ENCODE data around the gene DRC3. TPM values are rescaled to one million over a fixed set of nuclear protein-coding genes. Genes with fewer than 3 reads are reported as not detected.

The DRC3 gene
- total and polyA plus RNA-seq, 10 of the 15 experiments (the other 5 are each of a cell fraction or from before 2014, with no cell fraction given) = 0.18 to 2.3 (median 0.60) TPM; not detected in 3

GRCh38 chr17:17929655-17930380 is 42.8 kb upstream of the DRC3 start:
- DNase-seq (ENCODE audit: low read depth, low spot score) (no peak), ATAC-seq (no peak), FAIRE-seq (no peak)
- no peaks in the 10 kb centered on the region for H3K79me2 ChIP-seq (ENCODE audit: control insufficient read depth, insufficient read depth, low read length)
- RAD21 ChIA-PET (ENCODE audit: unreplicated experiment) = no interaction called here
- H2AFZ ChIP-seq (ENCODE audit: control insufficient read depth, low read depth, low read length) = no peak overlapping the region
- POLR2A ChIA-PET = no interaction called here
- SMC1A ChIA-PET (ENCODE audit: uncharacterized antibody, unreplicated experiment) = no interaction called here
- intact Hi-C loops (cut with micrococcal nuclease; ENCODE audit: unreplicated experiment) = loop anchor here (5.0 kb wide), 1 partner anchor 48 kb away; no protein-coding TSS in a partner anchor
- in situ Hi-C loops (cut with MboI) = no loop called here
- H4K20me1 ChIP-seq (ENCODE audit: control insufficient read depth, insufficient read depth) = no peaks in the 10 kb centered on the region
- TF ChIP-seq IKZF2 (IDR thresholded peaks at IDR 0.05) (no peak), NR2F1 (conservative IDR thresholded peaks at IDR 0.05) (no peak), STAT3 (IDR thresholded peaks at IDR 0.05; ENCODE audit: low read depth, low read length) (no peak), ZZZ3 (IDR thresholded peaks at IDR 0.05; ENCODE audit: control insufficient read depth, insufficient read length, low read depth) (no peak), ZNF217 (IDR thresholded peaks at IDR 0.05) (no peak)
- TF ChIP-seq, protein P1, sequence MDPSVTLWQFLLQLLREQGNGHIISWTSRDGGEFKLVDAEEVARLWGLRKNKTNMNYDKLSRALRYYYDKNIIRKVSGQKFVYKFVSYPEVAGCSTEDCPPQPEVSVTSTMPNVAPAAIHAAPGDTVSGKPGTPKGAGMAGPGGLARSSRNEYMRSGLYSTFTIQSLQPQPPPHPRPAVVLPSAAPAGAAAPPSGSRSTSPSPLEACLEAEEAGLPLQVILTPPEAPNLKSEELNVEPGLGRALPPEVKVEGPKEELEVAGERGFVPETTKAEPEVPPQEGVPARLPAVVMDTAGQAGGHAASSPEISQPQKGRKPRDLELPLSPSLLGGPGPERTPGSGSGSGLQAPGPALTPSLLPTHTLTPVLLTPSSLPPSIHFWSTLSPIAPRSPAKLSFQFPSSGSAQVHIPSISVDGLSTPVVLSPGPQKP (IDR thresholded peaks at IDR 0.05; ENCODE audit: low read depth, low read length) = no peak
- no peak overlapping the region for H3K4me2 ChIP-seq (ENCODE audit: control insufficient read depth, insufficient read depth)
- no peak overlapping the region for H3K27ac ChIP-seq (ENCODE audit: control insufficient read depth, insufficient read depth)
- H3K4me3 ChIP-seq = no peak overlapping the region
- CTCF ChIA-PET = interaction anchor here (1.9 kb wide), 1 partner anchor 10 kb away, joined by 5 read pairs; no protein-coding TSS in a partner anchor
- no peaks in the 10 kb centered on the region for H3K4me1 ChIP-seq (ENCODE audit: control insufficient read depth, insufficient read depth, low read length)
- H3K36me3 ChIP-seq (ENCODE audit: control insufficient read depth in 2 of 2, insufficient read depth in 2 of 2, low read length in 1 of 2) = no peaks in the 10 kb centered on the region
- WGBS (ENCODE audit: insufficient coverage, insufficient replicate concordance, low lambda C conversion rate, missing lambda C conversion rate) = 50% methylated on average over 2 of the region's 2 CpGs
- no TSS peak for BruUV-seq (replicated peaks)
- no peak overlapping the region for H3K9ac ChIP-seq (ENCODE audit: control insufficient read depth, insufficient read depth, low read length)
- no peaks in the 10 kb centered on the region for H3K27me3 ChIP-seq (replicated peaks in 1 of 2; ENCODE audit: control insufficient read depth in 2 of 2, insufficient read depth in 2 of 2, low read length in 1 of 2)
- H3K9me3 ChIP-seq (replicated peaks; ENCODE audit: control insufficient read depth, insufficient read depth, low read length) = no peaks in the 10 kb centered on the region

GRCh38 chr17:17930674-17931073 is 42.0 kb upstream of the DRC3 start:
- in situ Hi-C loops (cut with MboI) = no loop called here
- DNase-seq (ENCODE audit: low read depth, low spot score) (no peak), FAIRE-seq (no peak), ATAC-seq (no peak)
- Histone ChIP-seq H3K9ac (ENCODE audit: control insufficient read depth, insufficient read depth, low read length) (no peak overlapping the region), H2AFZ (ENCODE audit: control insufficient read depth, low read depth, low read length) (no peak overlapping the region), H4K20me1 (ENCODE audit: control insufficient read depth, insufficient read depth) (no peaks in the 10 kb centered on the region), H3K9me3 (replicated peaks; ENCODE audit: control insufficient read depth, insufficient read depth, low read length) (no peaks in the 10 kb centered on the region), H3K79me2 (ENCODE audit: control insufficient read depth, insufficient read depth, low read length) (no peaks in the 10 kb centered on the region), H3K4me2 (ENCODE audit: control insufficient read depth, insufficient read depth) (no peak overlapping the region), H3K4me3 (no peak overlapping the region), H3K27me3 (replicated peaks in 1 of 2; ENCODE audit: control insufficient read depth in 2 of 2, insufficient read depth in 2 of 2, low read length in 1 of 2) (no peaks in the 10 kb centered on the region), H3K27ac (ENCODE audit: control insufficient read depth, insufficient read depth) (no peak overlapping the region), H3K4me1 (ENCODE audit: control insufficient read depth, insufficient read depth, low read length) (no peaks in the 10 kb centered on the region), H3K36me3 (ENCODE audit: control insufficient read depth in 2 of 2, insufficient read depth in 2 of 2, low read length in 1 of 2) (no peaks in the 10 kb centered on the region)
- intact Hi-C loops (cut with micrococcal nuclease; ENCODE audit: unreplicated experiment) = loop anchor here (5.0 kb wide), 1 partner anchor 48 kb away; no protein-coding TSS in a partner anchor
- ChIA-PET POLR2A (no interaction called here), RAD21 (ENCODE audit: unreplicated experiment) (no interaction called here), CTCF (no interaction called here), SMC1A (ENCODE audit: uncharacterized antibody, unreplicated experiment) (interaction anchor here (1.2 kb wide), 1 partner anchor 10 kb away, joined by 4 read pairs; no protein-coding TSS in a partner anchor)
- BruUV-seq (replicated peaks) = no TSS peak
- no peak for TF ChIP-seq CEBPB (IDR thresholded peaks at IDR 0.05; ENCODE audit: borderline replicate concordance in 1 of 2, low read depth in 2 of 2, low read length in 2 of 2)
- no peak for TF ChIP-seq EGR1 (IDR thresholded peaks at IDR 0.05; ENCODE audit: borderline replicate concordance in 1 of 2, low read depth in 2 of 2, low read length in 2 of 2)
- TF ChIP-seq STAT1 (conservative IDR thresholded peaks at IDR 0.05) = no peak
- TF ChIP-seq ETV6 (conservative IDR thresholded peaks at IDR 0.05 in 1 of 2, IDR thresholded peaks at IDR 0.05 in 1 of 2; ENCODE audit: borderline replicate concordance in 1 of 2, low read depth in 1 of 2) = no peak
- TF ChIP-seq, protein P2, sequence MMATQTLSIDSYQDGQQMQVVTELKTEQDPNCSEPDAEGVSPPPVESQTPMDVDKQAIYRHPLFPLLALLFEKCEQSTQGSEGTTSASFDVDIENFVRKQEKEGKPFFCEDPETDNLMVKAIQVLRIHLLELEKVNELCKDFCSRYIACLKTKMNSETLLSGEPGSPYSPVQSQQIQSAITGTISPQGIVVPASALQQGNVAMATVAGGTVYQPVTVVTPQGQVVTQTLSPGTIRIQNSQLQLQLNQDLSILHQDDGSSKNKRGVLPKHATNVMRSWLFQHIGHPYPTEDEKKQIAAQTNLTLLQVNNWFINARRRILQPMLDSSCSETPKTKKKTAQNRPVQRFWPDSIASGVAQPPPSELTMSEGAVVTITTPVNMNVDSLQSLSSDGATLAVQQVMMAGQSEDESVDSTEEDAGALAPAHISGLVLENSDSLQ (IDR thresholded peaks at IDR 0.05) = no peak
- TF ChIP-seq PBX3 (IDR thresholded peaks at IDR 0.05; ENCODE audit: insufficient replicate concordance, low read depth, low read length) = no peak
